Measurements from ENCODE around the gene CLASP2. TPM values are rescaled to one million over a fixed set of nuclear protein-coding genes. Genes with fewer than 3 reads are reported as not detected.
"Not testable (repeated sequence)": the region's sequence is repeated elsewhere in the genome, so short reads cannot be mapped to it uniquely, and the experiment has no call there.

The CLASP2 gene
- total RNA-seq, 4 donors from 2014 or later: 64.2 to 115 (median 92.1) TPM

GRCh38 chr3:33473813-33474212 is 244.2 kb downstream of the CLASP2 start:
- no peaks in the 10 kb centered on the region for H3K9me3 ChIP-seq
- intact Hi-C loops (cut with DNase I): no loop called here
- H3K4me3 ChIP-seq (replicated peaks in 1 of 3): no peak overlapping the region
- no peaks in the 10 kb centered on the region for H3K4me1 ChIP-seq
- H3K27ac ChIP-seq: no peak overlapping the region
- TF ChIP-seq CTCF (IDR thresholded peaks at IDR 0.05) (no peak), POLR2A (IDR thresholded peaks at IDR 0.05) (no peak)
- no peak for DNase-seq
- H3K27me3 ChIP-seq: no peaks in the 10 kb centered on the region
- WGBS, 2 donors: 98% methylated on average over 2 of the region's 2 CpGs
- H3K36me3 ChIP-seq: no peaks in the 10 kb centered on the region

DNA sequence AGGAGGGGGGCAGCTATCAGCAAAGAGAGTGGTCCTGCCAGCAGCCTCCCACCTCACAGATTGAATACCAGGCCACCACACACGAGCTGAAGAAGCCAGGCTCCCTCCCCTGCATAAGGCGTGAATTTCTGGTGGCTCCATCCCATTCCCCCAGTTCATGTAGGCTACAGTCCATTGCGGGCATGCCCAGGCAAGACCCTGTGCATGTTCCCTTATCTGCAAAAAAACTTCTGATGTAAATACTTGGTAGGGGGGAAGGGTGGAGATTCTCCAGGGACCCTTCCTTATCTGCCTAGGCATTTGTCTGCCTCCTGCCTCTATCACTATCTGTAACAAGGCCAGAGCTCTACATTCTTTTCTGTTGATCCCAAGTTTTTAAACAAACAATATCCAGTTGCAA is 250.3 kb downstream of the CLASP2 start:
- no peak overlapping the region for H3K27ac ChIP-seq
- no peaks in the 10 kb centered on the region for H3K36me3 ChIP-seq
- no peaks in the 10 kb centered on the region for H3K4me1 ChIP-seq
- H3K9me3 ChIP-seq: no peaks in the 10 kb centered on the region
- no peaks in the 10 kb centered on the region for H3K27me3 ChIP-seq
- no peak for TF ChIP-seq CTCF (IDR thresholded peaks at IDR 0.05)
- no peak for TF ChIP-seq POLR2A (IDR thresholded peaks at IDR 0.05)
- WGBS, 2 donors: 87 to 93% methylated on average over 3 of the region's 3 CpGs
- intact Hi-C loops (cut with DNase I): no loop called here
- no peak for DNase-seq
- H3K4me3 ChIP-seq (replicated peaks in 1 of 3): no peak overlapping the region

DNA sequence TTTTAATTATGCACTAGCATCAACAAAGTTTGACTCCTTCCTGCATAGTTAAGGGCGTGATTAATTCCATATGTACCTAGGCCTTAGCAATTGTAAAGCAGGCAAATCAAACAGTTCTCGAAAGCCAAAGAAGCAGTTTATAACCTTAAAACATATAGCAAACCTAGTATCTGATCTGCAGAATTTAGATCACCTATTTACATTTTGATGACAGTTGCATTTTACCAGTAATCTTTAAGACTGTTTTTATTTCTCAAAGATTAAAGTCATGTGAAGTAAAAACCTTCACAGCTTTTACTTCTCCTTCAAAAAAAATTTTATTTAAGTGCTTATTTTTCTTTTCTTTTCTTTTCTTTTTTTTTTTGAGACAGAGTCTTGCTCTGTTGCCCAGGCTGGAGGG is 257.0 kb downstream of the CLASP2 start:
- H3K4me1 ChIP-seq: peaks cover 0 to 5% of the 10 kb centered on the region in 2 donors
- no peak overlapping the region for H3K4me3 ChIP-seq (replicated peaks in 1 of 3)
- DNase-seq: no peak
- TF ChIP-seq CTCF (IDR thresholded peaks at IDR 0.05) (no peak), POLR2A (IDR thresholded peaks at IDR 0.05) (no peak)
- intact Hi-C loops (cut with DNase I): no loop called here
- no peak overlapping the region for H3K27ac ChIP-seq
- no peaks in the 10 kb centered on the region for H3K36me3 ChIP-seq
- no peaks in the 10 kb centered on the region for H3K27me3 ChIP-seq
- H3K9me3 ChIP-seq: no peaks in the 10 kb centered on the region
- 94 to 95% methylated on average over 2 of the region's 2 CpGs for WGBS, 2 donors

DNA sequence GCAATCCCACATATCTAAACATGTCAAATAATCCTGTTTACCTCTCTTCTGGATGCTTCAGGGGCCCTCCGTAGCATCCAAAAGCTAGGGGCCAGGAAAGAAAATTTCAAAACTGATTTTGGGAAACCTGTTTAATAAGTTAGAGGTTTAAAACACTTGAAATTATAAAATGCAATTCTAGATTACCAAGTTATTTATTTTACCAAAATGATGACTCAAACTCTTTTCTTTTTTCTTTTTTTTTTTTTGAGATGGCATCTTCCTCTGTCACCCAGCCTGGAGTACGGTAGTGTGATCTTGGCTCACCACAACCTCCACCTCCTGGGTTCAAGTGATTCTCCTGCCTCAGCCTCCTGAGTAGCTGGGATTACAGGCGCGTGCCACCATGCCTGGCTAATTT is 258.5 kb downstream of the CLASP2 start:
- DNase-seq; H3K9me3 ChIP-seq; H3K36me3 ChIP-seq; H3K4me1 ChIP-seq; H3K4me3 ChIP-seq (replicated peaks in 1 of 3); intact Hi-C loops (cut with DNase I); H3K27me3 ChIP-seq; H3K27ac ChIP-seq: not testable (repeated sequence)
- WGBS, 2 donors: 96 to 98% methylated on average over 4 of the region's 4 CpGs

DNA sequence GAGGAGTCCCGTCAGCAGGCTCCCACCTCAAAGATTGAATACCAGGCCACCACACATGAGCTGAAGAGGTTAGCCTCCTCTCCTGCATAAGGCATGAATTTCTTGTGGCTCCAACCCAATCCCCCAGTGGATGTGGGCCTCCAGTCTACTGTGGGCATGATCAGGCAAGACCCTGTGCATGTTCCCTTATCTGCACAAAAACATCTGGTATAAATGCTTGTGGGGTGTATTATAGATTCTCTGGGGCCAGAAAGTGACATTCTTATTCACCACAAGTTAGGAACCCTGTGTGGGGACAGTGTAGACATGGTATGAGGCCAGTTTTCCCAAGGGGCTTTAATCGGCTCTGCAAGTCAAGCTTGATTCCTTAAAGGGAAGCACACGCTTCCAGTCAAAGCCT is 259.6 kb downstream of the CLASP2 start:
- Histone ChIP-seq H3K36me3 (no peaks in the 10 kb centered on the region), H3K27me3 (no peaks in the 10 kb centered on the region), H3K9me3 (no peaks in the 10 kb centered on the region), H3K4me3 (replicated peaks in 1 of 3) (no peak overlapping the region), H3K27ac (no peak overlapping the region), H3K4me1 (peaks cover 0 to 5% of the 10 kb centered on the region in 2 donors)
- TF ChIP-seq CTCF (IDR thresholded peaks at IDR 0.05): no peak
- TF ChIP-seq POLR2A (IDR thresholded peaks at IDR 0.05): no peak
- 92 to 98% methylated on average over 3 of the region's 3 CpGs for WGBS, 2 donors
- intact Hi-C loops (cut with DNase I): no loop called here
- no peak for DNase-seq

DNA sequence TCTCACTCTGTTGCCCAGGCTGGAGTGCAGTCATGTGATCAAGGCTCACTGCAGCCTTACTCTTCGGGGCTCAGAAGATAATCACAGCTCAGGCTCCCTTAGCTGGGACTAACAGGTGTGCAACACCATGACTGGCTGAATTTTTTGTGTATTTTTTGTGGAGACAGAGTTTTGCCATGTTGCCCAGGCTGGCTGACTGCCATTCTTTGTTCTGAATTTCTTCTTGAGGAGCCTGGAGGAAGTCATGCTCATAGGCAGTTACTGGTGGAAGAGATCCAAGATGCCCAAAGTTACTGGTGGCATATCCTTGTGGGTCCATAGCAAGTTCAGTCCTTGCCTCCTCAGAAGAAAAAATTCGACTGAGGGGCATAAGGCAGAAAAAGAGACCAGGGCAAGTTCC is 261.3 kb downstream of the CLASP2 start:
- Histone ChIP-seq H3K4me3 (replicated peaks in 1 of 3) (no peak overlapping the region), H3K4me1 (peaks cover 0 to 5% of the 10 kb centered on the region in 2 donors), H3K36me3 (no peaks in the 10 kb centered on the region), H3K9me3 (no peaks in the 10 kb centered on the region), H3K27ac (no peak overlapping the region), H3K27me3 (no peaks in the 10 kb centered on the region)
- intact Hi-C loops (cut with DNase I): no loop called here
- peak; percentile 53 to 65 for DNase-seq
- WGBS, 2 donors: 55% methylated on average over 2 of the region's 2 CpGs
- TF ChIP-seq CTCF (IDR thresholded peaks at IDR 0.05) (no peak), POLR2A (IDR thresholded peaks at IDR 0.05) (no peak)

Data from thyroid gland (tissue), 4 donors.